Lung (tissue), 12 donors: ENCODE measurements around the gene ACSF3. TPM values are rescaled to one million over a fixed set of nuclear protein-coding genes. Genes with fewer than 3 reads are reported as not detected.

Experiments used
- ATAC-seq: fragments of 200-7000 bp; cut with Tn5 transposase; one replicate; pipeline ENCODE4 v1.9.1; 2020; ENCODE audit warnings: moderate number of reproducible peaks; ENCODE audit not compliant: insufficient read depth, low FRiP score
- DNase-seq, 3 donors: peaks; one replicate each; pipeline ENCODE4 v3.0.0-alpha.2; 2013 to 2017
- H3K27ac ChIP-seq, 2 donors: one replicate each; pipeline ENCODE4 v1.5.1; 2013; ENCODE audit warnings: mild to moderate bottlenecking in 2 of 2, moderate library complexity in 2 of 2, control low read depth in 1 of 2, inconsistent platforms in 1 of 2, low read depth in 1 of 2, low read length in 1 of 2
- H3K27me3 ChIP-seq, 3 donors: one replicate each; pipeline ENCODE4 v1.5.1; 2013; ENCODE audit warnings: low read length in 2 of 3; ENCODE audit not compliant: control insufficient read depth in 3 of 3, insufficient read depth in 3 of 3
- H3K36me3 ChIP-seq, 4 donors: one replicate each; pipeline ENCODE4 v1.5.1; 2013; ENCODE audit warnings: low read length in 4 of 4, mild to moderate bottlenecking in 1 of 4, moderate library complexity in 1 of 4; ENCODE audit not compliant: control insufficient read depth in 4 of 4, insufficient read depth in 4 of 4
- H3K4me1 ChIP-seq, 5 donors: one replicate each; pipeline ENCODE4 v1.5.1; 2013; ENCODE audit warnings: low read length in 5 of 5, mild to moderate bottlenecking in 2 of 5, moderate library complexity in 1 of 5; ENCODE audit not compliant: control insufficient read depth in 5 of 5, insufficient read depth in 5 of 5
- H3K4me3 ChIP-seq: one replicate; pipeline ENCODE4 v1.5.1; 2013; ENCODE audit warnings: mild to moderate bottlenecking, control low read depth, moderate library complexity
- H3K9ac ChIP-seq, 2 donors: one replicate each; pipeline ENCODE4 v1.5.1; 2013; ENCODE audit warnings: low read length in 2 of 2, control low read depth in 1 of 2; ENCODE audit not compliant: insufficient read depth in 1 of 2
- H3K9me3 ChIP-seq, 4 donors: one replicate each; pipeline ENCODE4 v1.5.1; 2013; ENCODE audit warnings: low read length in 3 of 4, mild to moderate bottlenecking in 1 of 4, moderate library complexity in 1 of 4; ENCODE audit not compliant: control insufficient read depth in 4 of 4, insufficient read depth in 3 of 4
- CTCF ChIP-seq: IDR thresholded peaks from 2 replicates; pipeline ENCODE4 v1.5.1; 2012; ENCODE audit warnings: mild to moderate bottlenecking; ENCODE audit errors: control extremely low read depth, extremely low read depth
- WGBS, 2 donors: extraction: QIAGEN DNeasy Blood & Tissue Kit; methylation state at CpG; one replicate each; pipeline ENCODE4 v1.1.7; 2013; 5-methylcytosine and 5-hydroxymethylcytosine counted together
- polyA plus RNA-seq, 2 donors: library from polyadenylated mRNA; stranded (reverse); fragments of 200-250 nt; gene quantifications; one replicate each; pipeline ENCODE4 v1.2.1, GENCODE V29; 2013
- total RNA-seq, 2 donors: library from RNA; depleted of rRNA in 1 of 2; stranded (reverse); fragments of >200 nt in 1 of 2; gene quantifications; one replicate each; pipeline ENCODE4 v1.2.1, GENCODE V29; 2014 to 2021
- donor health status: control.
- donor health status: control.
- donor health status: Bipolar disorder and iron deficiency.
- donor health status: healthy.
- donor health status: DM: yes; HTN: yes; CAD: no.

The ACSF3 gene
- total and polyA plus RNA-seq, 4 donors: 17.4 to 33.6 (median 31.2) TPM

GRCh38 chr16:89202422-89203215 is 109.0 kb downstream of the ACSF3 start:
- no peak overlapping the region for H3K9ac ChIP-seq
- peaks cover 0 to 1% (median 0%) of the 10 kb centered on the region in 4 donors for H3K36me3 ChIP-seq
- TF ChIP-seq CTCF: no peak
- ATAC-seq: no peak
- 47 to 48% methylated on average over 49 of the region's 49 CpGs for WGBS, 2 donors
- H3K9me3 ChIP-seq: peaks cover 0 to 2% (median 0%) of the 10 kb centered on the region in 4 donors
- no peak for DNase-seq
- peaks cover 0 to 6% (median 0%) of the 10 kb centered on the region in 5 donors for H3K4me1 ChIP-seq
- H3K27ac ChIP-seq: no peak overlapping the region
- H3K27me3 ChIP-seq: peaks cover 6 to 35% (median 34%) of the 10 kb centered on the region in 3 donors
- H3K4me3 ChIP-seq: no peak overlapping the region

Other genes with a start within 250 kb of the ACSF3 start
- 10 to 100 TPM; 33.6 to 61.9 TPM for gene GALNS, start 236.9 kb upstream of the ACSF3 start, total RNA-seq
- gene GALNS, start 236.9 kb upstream of the ACSF3 start, polyA plus RNA-seq: 10 to 100 TPM; 21.4 to 26.9 TPM
- gene TRAPPC2L, start 236.7 kb upstream of the ACSF3 start, total RNA-seq: 10 to 100 TPM; 34.2 to 55.4 TPM
- gene TRAPPC2L, start 236.7 kb upstream of the ACSF3 start, polyA plus RNA-seq: 100 to 1,000 TPM in 1 of 2 donors, 10 to 100 TPM in 1; 41.5 to 106 TPM
- not detected for gene PABPN1L, start 227.2 kb upstream of the ACSF3 start, total RNA-seq
- gene PABPN1L, start 227.2 kb upstream of the ACSF3 start, polyA plus RNA-seq: under 1 TPM; 0.03 to 0.22 TPM
- gene CBFA2T3, start 116.6 kb upstream of the ACSF3 start, total RNA-seq: 10 to 100 TPM in 1 of 2 donors, 1 to 10 TPM in 1; 4.7 to 11.8 TPM
- 1 to 10 TPM; 6.2 to 7.0 TPM for gene CBFA2T3, start 116.6 kb upstream of the ACSF3 start, polyA plus RNA-seq
- gene CDH15, start 77.9 kb downstream of the ACSF3 start, total RNA-seq: 1 to 10 TPM in 1 of 2 donors, under 1 TPM in 1; 0.09 to 1.9 TPM
- 1 to 10 TPM in 1 of 2 donors, under 1 TPM in 1; 0.77 to 2.1 TPM for gene CDH15, start 77.9 kb downstream of the ACSF3 start, polyA plus RNA-seq
- 100 to 1,000 TPM in 1 of 2 donors, 10 to 100 TPM in 1; 25.2 to 227 TPM for gene SLC22A31, start 106.7 kb downstream of the ACSF3 start, total RNA-seq
- gene SLC22A31, start 106.7 kb downstream of the ACSF3 start, polyA plus RNA-seq: 100 to 1,000 TPM in 1 of 2 donors, 10 to 100 TPM in 1; 78.8 to 285 TPM
- 10 to 100 TPM in 1 of 2 donors, 1 to 10 TPM in 1; 4.7 to 13.9 TPM for gene ZNF778, start 123.9 kb downstream of the ACSF3 start, total RNA-seq
- gene ZNF778, start 123.9 kb downstream of the ACSF3 start, polyA plus RNA-seq: 1 to 10 TPM; 2.4 to 4.5 TPM